GM19240 (cell line): ENCODE measurements around the gene AK3.

Experiments used
- DNase-seq: peaks from one replicate; pipeline ENCODE4 v3.0.0; 2011; ENCODE audit warnings: low spot score; ENCODE audit not compliant: insufficient read length

AK3 gene

GRCh38 chr9:4748612-4749011, 7.6 kb upstream of the AK3 start:
- DNase-seq = no peak

DNA sequence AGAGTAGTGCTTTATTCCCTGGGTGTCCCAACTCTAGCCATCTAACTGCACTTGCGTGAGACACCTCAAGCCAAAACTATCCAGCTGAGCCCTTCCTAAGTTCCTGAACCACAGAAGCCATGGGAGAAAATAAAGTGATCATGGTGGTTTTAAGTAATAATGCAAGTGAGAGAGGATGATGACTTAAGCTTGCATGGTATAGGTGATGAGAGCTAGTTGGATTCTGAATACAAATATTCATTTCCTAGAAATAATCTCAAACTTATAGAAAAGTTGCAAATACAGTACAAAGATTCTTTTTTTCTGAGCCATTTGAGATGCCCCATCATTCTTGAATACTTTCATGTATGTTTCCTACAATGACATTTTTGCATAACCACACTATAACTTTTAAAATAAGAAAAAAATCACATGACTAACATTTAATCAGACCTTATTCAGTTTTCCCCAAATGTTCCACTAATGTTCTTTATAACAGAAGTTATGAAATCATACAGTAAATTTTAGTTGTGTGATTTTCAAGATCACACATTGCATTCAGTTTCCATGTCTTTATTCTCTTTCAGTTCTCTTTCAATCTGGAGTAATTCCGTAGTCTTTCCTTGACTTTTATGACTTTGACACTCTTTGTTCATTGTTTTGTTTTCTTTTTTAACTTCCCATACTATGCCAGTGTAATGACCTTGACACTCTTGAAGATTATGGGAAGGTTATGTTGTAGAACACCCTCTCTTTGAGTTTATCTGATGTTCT, 5.5 kb upstream of the AK3 start:
- DNase-seq = no peak

DNA sequence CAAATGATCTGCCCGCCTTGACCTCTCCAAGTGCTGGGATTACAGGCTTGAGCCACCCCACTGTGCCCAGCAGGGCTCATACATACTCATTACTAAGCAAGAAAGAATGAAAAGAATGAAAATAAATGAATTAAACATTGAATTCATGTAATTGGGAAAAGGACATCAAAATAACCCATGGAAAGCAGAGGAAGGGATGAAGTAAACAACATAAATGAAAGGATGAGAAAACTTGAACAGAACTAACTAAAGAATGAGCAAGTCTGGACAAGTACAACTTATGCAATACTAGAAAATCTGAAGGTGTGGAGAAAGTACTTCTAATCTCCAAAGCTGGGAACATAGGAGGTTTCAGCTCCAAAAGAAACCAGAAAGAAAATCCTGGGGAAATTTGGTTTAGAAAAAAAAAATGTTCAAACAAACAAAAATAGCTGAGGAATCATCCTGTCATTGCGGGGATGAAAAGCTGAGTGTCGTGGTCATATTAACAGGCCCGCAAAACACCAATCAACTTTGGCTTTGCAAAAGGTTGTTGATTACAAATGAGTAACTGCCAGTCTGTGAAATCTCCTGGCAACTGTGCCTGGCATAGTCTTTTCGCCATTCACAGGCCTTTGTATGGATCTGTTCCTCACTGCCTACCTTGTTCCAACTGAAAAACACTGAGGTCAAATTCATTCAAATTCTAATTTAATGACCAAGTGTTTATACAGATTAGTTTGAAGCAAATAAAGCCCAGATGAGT, 2.3 kb upstream of the AK3 start:
- no peak for DNase-seq

DNA sequence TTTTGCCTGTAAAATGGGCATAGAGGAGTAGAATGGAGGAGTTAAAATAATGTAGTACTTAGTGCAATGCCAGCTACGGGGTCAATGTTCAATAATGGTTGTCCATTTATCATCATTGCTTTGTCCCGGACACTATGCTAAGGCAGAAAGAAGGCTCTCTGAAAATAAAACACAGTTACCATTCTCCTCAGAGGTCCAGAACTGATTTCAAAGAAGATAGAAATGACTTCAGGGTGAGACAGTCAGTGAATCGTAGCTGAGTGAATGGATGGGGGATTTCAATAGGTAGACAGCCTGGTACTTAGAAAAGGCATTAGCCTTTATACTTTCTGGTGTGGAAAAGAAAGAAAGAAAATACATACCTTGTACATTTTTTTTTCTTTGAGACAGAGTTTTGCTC, 1.2 kb upstream of the AK3 start:
- no peak for DNase-seq

GRCh38 chr9:4741365-4742089, 525 bp upstream of the AK3 start:
- no peak for DNase-seq

DNA sequence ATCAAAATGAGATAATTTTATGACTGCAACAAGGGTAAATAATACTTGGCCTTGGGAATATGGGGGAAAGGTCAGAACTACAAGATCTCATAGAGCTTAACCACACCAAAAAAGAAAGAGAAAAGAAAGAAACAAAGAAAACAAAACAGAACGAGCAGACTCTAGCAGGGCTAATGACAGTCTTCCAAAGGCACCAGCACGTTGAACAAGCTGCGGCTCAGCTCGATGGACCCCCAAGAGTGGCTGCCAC, 689 bp downstream of the AK3 start:
- no peak for DNase-seq

GRCh38 chr9:4739587-4740387, 1.2 kb downstream of the AK3 start:
- DNase-seq = no peak

DNA sequence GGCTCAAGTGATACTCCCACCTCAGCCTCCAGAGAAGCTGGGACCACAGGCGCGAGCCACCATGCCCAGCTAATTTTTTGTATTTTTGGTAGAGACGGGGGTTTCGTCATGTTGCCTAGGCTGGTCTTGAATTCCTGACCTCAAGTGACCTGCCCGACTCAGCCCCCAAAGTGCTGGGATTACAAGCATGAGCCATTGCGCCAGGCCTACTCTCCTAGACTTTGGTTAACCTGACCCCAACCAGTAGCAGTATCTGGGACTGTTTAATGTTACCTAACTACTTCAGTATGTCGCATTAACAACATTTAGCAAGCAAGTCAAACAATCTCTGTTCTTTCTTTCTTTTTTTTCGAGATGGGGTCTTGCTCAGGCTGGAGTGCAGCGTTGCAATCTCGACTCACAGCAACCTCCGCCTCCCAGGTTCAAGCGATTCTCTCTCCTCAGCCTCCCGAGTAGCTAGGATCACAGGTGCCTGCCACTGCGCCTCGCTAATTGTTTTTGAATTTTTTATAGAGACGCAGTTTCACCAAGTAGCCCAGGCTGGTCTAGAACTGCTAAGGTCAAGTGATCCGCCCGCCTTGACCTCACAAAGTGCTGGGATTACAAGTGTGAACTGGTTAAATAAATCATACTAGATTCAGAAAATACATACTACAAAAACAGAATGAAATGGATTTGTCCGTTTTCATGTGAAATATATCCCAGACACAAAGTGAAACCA, 2.0 kb downstream of the AK3 start:
- DNase-seq = no peak

DNA sequence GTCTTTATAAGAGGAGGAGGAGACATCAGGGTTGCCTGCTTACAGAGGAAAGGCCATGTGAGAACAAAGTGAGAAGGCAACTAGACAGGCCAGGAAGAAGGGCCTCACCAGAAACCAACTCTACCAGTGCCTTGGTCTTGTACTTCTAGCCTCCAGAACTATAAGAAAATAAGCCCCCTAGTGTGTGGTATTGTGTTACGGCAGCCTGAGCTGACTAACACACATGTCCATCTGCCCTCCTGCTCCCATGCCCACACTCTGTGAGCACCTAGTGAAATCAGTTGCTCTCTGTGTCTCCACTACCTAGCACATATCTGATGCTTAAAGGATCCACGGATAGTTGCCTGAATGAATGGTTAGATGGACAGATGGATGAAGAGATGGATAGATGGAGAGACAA, 6.9 kb downstream of the AK3 start:
- no peak for DNase-seq

- no peak for DNase-seq
Measured at GRCh38 chr9:4732890-4733289, 8.1 kb downstream of the AK3 start.

DNA sequence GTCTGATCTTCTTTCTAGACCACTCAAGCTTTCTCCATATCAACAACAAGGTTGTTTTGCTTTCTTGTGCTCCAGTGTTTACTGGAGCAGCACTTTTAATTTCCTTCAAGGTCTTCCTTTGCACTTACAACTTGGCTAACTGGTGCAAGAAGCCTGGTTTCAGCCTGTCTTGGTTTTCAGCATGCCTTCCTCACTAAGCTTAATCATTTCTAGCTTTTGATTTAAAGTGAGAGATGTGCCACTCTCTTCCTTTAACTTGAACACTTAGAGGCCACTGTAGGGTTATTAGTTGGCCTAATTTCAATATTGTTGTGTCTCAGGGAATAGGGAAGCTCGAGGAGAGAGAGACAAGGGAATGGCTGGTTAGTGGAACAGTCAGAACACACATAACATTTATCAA, 13.4 kb downstream of the AK3 start:
- DNase-seq = no peak

DNA sequence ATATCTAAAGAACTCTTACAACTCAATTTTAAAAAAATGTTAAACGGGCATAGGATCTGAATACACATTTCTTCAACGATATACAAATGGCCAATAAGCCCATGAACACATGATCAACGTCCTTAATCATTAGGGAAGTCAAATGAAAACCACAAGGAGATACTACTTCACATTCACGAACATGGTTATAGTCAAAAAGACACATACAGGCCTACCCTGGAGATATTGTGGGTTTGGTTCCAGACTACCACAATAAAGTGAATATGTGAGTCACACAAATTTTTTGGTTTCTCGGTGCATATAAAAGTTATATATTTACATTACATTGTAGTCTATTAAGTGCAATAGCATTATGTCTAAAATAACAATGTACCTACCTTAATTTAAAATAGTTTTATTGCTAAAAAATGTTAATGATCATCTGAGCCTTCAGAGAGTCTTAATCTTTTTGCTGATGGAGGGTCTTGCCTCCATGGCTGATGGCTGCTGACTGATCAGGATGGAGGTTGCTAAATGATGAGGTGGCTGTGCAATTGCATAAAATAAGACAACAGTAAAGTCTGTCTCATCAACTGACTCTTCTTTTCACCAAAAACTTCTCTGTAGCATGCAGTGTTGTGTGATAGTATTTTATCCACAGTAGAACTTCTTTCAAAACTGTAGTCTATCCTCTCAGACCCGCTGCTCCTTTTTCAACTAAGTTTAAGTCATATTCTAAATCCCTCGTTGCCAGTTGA, 15.1 kb downstream of the AK3 start:
- no peak for DNase-seq

DNA sequence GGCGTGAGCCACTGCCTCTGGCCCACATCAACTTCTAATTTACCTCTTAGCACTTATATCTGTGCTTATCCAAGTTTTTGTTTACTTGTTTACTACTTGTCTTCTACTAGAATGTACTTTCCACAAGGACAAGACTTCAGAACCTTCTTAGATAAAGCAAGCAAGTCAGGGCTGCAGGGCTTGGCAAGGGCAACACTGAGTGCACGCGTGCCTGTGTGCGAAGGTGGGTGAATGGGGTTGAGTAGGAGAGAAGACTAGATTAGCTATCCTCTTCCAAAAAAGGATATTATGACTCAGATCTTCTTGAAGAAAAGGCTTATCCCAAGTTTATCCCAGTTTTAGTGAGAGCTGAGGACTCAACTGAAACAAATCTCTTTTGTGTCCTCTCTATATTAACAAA, 19.3 kb downstream of the AK3 start:
- DNase-seq = no peak

DNA sequence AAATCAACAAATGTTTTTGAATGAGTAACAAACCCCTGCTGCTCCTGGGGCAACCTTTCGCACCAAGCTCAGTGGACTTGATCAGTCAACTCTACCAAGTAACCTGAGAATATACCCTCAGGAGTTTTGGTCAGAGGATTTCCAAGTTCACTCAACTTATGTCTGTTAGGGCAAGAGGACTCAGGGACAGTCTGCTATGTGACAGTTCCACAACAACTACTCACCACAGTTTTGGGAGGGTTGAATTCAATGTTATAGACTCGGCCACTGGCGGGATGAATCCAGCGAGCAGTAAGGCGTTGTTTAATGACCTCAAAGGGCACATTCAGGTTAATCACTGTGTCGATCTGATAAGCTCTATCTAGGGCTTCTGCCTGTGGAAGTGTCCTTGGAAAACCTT, 22.1 kb downstream of the AK3 start:
- no peak for DNase-seq

DNA sequence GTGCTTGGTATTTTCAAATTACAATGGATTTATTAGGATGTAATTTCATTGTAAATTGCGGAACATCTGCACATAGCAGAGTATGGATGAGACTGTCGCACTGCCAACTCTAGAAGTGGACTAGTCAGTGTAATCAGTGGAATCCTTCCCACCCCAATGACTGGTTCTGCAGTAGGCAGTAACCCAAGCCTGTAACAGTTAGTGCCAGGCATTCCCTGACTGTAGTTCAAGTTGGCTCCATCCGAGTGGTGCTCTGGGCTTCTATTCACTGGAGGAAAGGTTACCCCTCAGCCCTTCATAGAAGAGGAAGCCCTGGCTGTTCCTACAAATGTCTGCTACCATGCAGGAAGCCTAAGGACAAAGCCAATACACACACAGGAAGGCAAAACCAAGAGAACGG, 23.2 kb downstream of the AK3 start:
- DNase-seq = no peak

- no peak for DNase-seq
Measured at GRCh38 chr9:4716163-4716562, 24.8 kb downstream of the AK3 start.

GRCh38 chr9:4714266-4715016, 26.6 kb downstream of the AK3 start:
- DNase-seq = no peak

GRCh38 chr9:4713849-4714248, 27.2 kb downstream of the AK3 start:
- DNase-seq = no peak

DNA sequence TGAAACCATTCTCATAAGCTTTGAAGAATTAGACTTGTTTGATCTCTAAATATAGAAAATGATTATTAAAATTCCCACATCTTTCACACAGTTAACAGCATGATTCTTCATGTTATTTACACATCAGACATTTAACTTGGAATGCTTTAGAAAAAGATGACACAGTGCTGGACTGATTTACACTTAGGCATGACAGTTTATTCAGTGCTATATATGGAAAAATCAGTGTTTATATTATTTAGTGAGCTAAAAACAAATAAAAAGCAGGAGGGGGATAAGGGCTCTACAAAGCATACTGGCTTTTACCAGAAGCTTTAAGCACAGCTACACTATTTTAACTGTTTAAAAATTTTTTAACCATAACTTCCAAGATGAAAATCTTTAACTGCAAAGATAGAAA, 31.6 kb downstream of the AK3 start:
- DNase-seq = no peak
